NCI-H345 treated with DMSO at 0.1 percent for 48 hours (cell line): ENCODE measurements around the gene FERMT2.

Experiments used
- DNase-seq: peaks from one replicate; lab custom pipeline; 2025; ENCODE audit not compliant: unreplicated experiment; lab: John Stamatoyannopoulos, UW

The FERMT2 gene

GRCh38 chr14:52902971-52903619, 47.8 kb downstream of the FERMT2 start:
- DNase-seq = no peak

GRCh38 chr14:52901357-52901980, 49.4 kb downstream of the FERMT2 start:
- DNase-seq = no peak

GRCh38 chr14:52900731-52901130, 50.1 kb downstream of the FERMT2 start:
- DNase-seq = no peak

GRCh38 chr14:52898496-52898895, 52.4 kb downstream of the FERMT2 start:
- no peak for DNase-seq

- DNase-seq = no peak
These were observed 55.9 kb downstream of the FERMT2 start for GRCh38 chr14:52895000-52895399.

- DNase-seq = no peak
These were observed 59.0 kb downstream of the FERMT2 start for GRCh38 chr14:52891800-52892199.

- no peak for DNase-seq
These were observed 61.7 kb downstream of the FERMT2 start for GRCh38 chr14:52888839-52889838.

GRCh38 chr14:52888159-52888558, 62.7 kb downstream of the FERMT2 start:
- no peak for DNase-seq

- no peak for DNase-seq
These were observed 65.6 kb downstream of the FERMT2 start for GRCh38 chr14:52885230-52885629.

GRCh38 chr14:52883658-52884057, 67.2 kb downstream of the FERMT2 start:
- DNase-seq = no peak

GRCh38 chr14:52882824-52883223, 68.0 kb downstream of the FERMT2 start:
- DNase-seq = no peak

- DNase-seq = no peak
These were observed 70.9 kb downstream of the FERMT2 start for GRCh38 chr14:52879958-52880357.

GRCh38 chr14:52878946-52879345, 71.9 kb downstream of the FERMT2 start:
- no peak for DNase-seq

- DNase-seq = no peak
These were observed 72.4 kb downstream of the FERMT2 start for GRCh38 chr14:52878469-52878868.

- no peak for DNase-seq
These were observed 73.2 kb downstream of the FERMT2 start for GRCh38 chr14:52877628-52878027.

GRCh38 chr14:52876806-52877205, 74.0 kb downstream of the FERMT2 start:
- no peak for DNase-seq

- no peak for DNase-seq
These were observed 74.5 kb downstream of the FERMT2 start for GRCh38 chr14:52876311-52876710.

- no peak for DNase-seq
These were observed 75.1 kb downstream of the FERMT2 start for GRCh38 chr14:52875707-52876106.

GRCh38 chr14:52874389-52874788, 76.5 kb downstream of the FERMT2 start:
- no peak for DNase-seq

GRCh38 chr14:52873694-52874093, 77.2 kb downstream of the FERMT2 start:
- no peak for DNase-seq

GRCh38 chr14:52873065-52873464, 77.8 kb downstream of the FERMT2 start:
- no peak for DNase-seq

GRCh38 chr14:52871606-52872005, 79.2 kb downstream of the FERMT2 start:
- no peak for DNase-seq
